HG02885 (cell line): Measurements from ENCODE around the gene PCED1B.
A peak's percentile ranks its signal among the peaks of the same experiment; 100 is the strongest.
"Not testable (repeated sequence)": the region's sequence is repeated elsewhere in the genome, so short reads cannot be mapped to it uniquely, and the experiment has no call there.

ENCODE experiments used
- ATAC-seq: cut with Tn5 transposase; IDR thresholded peaks from one replicate; pipeline ENCODE4 v1.9.1; 2021; ENCODE audit warnings: mild to moderate bottlenecking; ENCODE audit not compliant: unreplicated experiment, poor library complexity

Gene PCED1B, protein sequence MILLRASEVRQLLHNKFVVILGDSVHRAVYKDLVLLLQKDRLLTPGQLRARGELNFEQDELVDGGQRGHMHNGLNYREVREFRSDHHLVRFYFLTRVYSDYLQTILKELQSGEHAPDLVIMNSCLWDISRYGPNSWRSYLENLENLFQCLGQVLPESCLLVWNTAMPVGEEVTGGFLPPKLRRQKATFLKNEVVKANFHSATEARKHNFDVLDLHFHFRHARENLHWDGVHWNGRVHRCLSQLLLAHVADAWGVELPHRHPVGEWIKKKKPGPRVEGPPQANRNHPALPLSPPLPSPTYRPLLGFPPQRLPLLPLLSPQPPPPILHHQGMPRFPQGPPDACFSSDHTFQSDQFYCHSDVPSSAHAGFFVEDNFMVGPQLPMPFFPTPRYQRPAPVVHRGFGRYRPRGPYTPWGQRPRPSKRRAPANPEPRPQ

DNA sequence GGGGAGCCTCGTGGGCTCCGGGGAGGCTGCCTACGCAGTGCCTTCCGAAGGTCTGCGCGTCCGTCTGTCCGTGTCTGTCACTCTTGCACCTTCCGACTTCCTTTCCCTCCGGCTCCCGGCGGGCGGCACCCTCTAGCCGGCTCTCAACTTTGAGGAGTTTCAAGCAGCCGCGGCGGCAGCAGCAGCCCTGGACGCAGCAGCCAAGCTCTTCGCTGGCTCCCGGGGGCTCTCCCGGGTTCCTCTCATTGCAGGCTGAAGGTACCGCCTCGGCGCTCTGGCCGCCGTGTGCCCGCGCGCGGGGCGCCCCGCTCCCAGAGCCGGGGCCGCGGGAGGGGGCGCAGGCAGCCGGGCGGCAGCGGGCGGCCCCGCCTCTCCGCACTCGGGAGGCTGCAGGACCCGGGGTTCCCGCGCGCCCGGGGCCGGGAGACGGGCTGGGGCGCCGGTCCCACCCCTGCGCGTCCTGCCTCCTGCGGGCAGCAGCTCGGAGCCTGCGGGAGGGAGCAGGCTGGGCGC lies at the start of gene PCED1B, which contains the start of gene AMIGO2:
TSS of gene PCED1B (plus strand) at position 154 of the 513 bp plus-strand sequence. CDS start 155,443 bp downstream, outside the sequence.
TSS of gene AMIGO2 (minus strand) at position 492 of the 513 bp plus-strand sequence. CDS start 957 bp downstream, outside the sequence.
- ATAC-seq = peak; percentile 78

DNA sequence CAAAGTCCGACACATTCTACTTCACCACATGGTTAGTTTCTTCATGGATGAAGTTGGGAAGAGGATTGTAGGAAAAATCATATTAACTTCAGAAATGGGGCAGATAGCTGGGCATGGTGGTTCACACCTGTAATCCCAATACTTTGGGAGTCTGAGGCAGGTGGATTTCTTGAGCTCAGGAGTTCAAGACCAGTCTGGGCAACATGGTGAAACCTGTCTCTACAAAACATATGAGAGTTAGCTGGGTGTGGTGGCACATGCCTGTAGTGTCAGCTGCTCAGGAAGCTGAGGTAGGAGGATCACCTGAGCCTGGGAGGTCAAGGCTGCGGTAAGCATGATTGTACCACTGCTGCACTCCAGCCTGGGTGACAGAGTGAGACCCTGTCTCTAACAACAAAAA lies 49.5 kb upstream of the PCED1B start:
- no peak for ATAC-seq

DNA sequence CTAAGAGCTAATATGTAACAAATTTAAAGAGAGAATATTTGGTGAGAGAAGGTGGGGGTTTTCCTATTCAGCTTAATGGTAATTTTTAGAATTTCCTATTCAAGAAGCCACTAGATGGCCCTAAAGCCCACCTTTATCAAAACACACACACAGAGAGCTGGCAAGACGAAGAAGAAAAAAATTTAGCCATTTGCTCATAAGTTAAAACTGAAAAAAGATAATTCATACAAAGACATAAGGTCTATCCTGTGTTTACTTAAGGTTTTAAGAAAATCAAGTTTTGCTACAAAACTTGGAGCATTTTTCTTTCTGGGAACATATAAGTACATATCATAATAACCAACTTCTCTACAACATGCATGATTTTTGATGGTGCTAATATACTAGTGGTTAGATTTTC lies 46.8 kb upstream of the PCED1B start:
- ATAC-seq = peak; percentile 51

GRCh38 chr12:47033081-47033480 lies 46.3 kb upstream of the PCED1B start:
- no peak for ATAC-seq

GRCh38 chr12:47033789-47034555 lies 45.4 kb upstream of the PCED1B start:
- no peak for ATAC-seq

- no peak for ATAC-seq
Measured at GRCh38 chr12:47034661-47035060, 44.8 kb upstream of the PCED1B start.

DNA sequence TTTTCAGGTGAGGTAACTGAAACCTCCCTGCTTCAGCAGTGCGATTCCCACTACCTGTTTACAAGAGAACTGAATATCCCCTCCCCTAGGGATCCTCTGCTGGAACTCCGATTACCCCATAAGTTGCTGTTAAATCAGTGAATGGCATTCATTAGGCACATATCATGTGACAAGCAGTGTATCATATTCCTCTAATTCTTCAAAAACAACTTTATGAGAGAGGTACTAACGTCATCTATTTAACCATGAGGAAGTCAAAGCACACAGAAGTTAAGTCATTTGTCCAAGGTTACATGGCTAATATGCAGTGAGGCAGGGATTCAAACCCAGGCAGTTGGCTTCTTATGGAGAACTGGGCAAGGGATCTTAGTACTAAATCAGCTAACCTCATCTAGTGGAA lies 43.9 kb upstream of the PCED1B start:
- ATAC-seq = no peak

DNA sequence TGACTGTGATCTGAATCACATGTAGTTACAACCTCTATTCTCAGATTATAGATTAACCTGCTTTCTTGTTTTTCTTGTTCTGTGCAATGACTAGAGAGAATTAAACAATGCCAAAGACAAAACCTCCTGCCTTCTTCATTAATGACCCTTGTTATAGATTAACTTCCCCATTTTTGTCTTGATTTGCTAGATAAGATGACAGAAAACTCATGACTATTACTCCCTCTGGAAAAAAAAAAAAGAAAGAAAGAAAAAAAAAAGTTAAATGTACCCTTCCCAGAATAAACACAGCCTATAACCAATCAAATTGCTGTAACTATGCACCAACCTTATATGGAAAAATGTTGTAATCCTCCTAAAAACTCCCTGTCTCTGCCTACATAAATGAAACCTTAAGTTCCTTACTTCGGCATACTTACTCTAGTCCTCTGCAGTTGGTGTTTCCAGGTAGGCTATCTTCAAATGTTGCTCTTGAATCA lies 41.1 kb upstream of the PCED1B start:
- ATAC-seq = no peak

GRCh38 chr12:47039079-47039478 lies 40.3 kb upstream of the PCED1B start:
- no peak for ATAC-seq

DNA sequence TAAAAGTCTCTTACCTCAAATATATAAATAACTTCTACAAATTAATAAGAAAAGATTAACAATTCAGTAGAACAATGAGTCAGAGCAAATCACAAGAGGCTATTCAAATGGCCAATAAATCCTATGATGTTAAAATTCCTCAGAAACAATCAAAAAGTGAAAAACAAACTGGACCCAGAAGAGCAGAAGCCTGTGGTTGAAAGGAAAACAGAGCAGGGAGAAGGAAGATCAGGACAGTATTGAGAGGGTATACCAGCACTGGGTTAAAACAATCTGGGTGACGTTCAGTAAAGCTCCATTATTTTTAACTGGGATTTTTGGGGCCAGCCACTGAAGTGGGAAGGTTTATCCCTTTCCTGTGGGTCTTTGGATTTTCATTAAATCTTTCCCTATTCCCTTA lies 39.7 kb upstream of the PCED1B start:
- ATAC-seq = no peak

DNA sequence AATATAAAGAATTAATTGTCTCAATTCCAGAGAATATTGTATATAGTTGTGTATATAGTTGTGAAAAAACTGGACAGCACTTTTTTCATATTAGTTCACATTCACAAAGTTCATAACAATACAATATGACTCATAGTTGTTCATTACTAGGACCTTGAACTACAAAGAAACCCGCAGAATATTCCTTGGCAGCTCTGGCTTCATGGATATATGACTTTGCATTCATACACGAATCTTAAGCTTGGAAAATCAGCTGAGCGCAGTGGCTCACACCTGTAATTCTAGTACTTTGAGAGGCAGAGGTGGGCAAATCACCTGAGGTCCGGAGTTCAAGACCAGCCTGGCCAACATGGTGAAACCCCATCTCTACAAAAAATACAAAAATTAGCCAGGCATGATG lies 38.1 kb upstream of the PCED1B start:
- ATAC-seq = no peak

DNA sequence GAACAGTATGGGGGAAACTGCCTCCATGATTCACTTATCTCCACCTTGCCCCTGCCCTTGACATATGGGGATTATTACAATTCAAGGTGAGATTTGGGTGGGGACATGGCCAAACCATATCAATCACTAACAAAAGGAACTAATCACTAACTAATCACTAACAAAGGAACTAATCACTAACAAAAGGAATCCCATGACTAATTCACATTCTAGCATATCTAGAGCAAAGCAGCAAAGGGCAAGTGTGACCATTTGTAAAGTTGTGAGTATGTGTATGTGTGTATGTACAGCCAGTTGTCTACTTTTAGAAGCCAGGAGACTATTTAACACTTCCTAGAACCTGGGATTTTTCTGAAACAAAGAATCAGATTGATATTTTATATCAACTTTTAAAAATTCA lies 30.9 kb upstream of the PCED1B start:
- ATAC-seq = no peak

DNA sequence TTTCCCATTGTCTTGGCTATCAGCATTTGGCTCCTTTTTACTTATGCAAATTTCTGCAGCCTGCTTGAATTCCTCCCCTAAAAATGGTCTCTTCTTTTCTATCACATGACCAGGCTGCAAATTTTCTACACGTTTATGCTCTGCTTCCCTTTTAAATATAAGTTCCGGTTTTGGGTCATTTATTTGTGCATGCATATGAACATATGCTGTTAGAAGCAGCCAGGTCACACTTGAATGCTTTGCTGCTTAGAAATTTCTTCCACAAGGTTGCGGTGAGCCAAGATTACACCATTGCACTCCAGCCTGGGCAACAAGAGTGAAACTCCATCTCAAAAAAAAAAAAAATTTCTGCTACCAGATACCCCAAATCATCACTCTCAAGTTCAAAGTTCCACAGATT lies 28.1 kb upstream of the PCED1B start:
- not testable (repeated sequence) for ATAC-seq

- no peak for ATAC-seq
Measured at GRCh38 chr12:47052274-47052673, 27.1 kb upstream of the PCED1B start.

- ATAC-seq = no peak
Measured at GRCh38 chr12:47053961-47054360, 25.5 kb upstream of the PCED1B start.

- no peak for ATAC-seq
Measured at GRCh38 chr12:47054659-47055058, 24.8 kb upstream of the PCED1B start.

DNA sequence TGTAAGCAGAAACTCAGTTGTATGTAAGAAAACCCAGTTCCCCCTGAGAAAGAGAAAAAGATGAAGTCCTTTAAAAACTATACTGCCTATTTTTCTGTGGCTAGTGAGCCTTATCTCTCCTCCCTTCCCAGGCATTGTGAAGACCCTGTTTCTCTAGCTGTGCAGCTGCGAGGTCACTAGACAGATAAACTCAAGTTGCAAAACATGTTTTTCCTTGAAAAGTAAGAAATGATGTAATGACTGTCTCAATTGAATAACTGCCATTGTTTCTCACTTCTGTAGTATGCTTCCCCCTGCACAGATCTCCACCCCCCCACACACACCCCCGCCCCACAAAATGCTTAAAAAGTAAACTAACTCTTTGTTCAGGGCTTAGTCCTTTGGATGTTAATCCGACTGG lies 23.6 kb upstream of the PCED1B start:
- ATAC-seq = not testable (repeated sequence)

DNA sequence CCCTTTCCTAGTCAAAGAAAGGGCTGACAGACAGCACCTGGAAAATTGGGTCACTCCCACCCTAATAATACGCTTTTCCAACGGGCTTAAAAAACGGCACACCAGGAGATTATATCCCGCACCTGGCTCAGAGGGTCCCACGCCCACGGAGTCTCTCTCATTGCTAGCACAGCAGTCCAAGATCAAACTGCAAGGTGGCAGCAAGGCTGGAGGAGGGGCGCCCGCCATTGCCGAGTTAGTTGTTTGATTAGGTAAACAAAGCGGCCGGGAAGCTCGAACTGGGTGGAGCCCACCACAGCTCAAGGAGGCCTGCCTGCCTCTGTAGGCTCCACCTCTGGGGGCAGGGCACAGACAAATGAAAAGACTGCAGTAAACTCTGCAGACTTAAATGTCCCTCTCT lies 22.5 kb upstream of the PCED1B start:
- ATAC-seq = not testable (repeated sequence)

- not testable (repeated sequence) for ATAC-seq
Measured at GRCh38 chr12:47058640-47059039, 20.8 kb upstream of the PCED1B start.

GRCh38 chr12:47065546-47065945 lies 13.9 kb upstream of the PCED1B start:
- no peak for ATAC-seq
